Measurements from ENCODE around the gene RYR1. TPM values are rescaled to one million over a fixed set of nuclear protein-coding genes. Genes with fewer than 3 reads are reported as not detected.
"Not testable (repeated sequence)": the region's sequence is repeated elsewhere in the genome, so short reads cannot be mapped to it uniquely, and the experiment has no call there.

RYR1 gene
- total and polyA plus RNA-seq, 2 experiments from 2014 or later = under 0.01 TPM; not detected in 1

- no peaks in the 10 kb centered on the region for H4K20me1 ChIP-seq (ENCODE audit: insufficient read depth)
- DNase-seq = peak; percentile 36
- H3K9me3 ChIP-seq (ENCODE audit: low read depth) = no peaks in the 10 kb centered on the region
- peaks cover 15% of the 10 kb centered on the region for H3K36me3 ChIP-seq (ENCODE audit: low read depth)
- no peaks in the 10 kb centered on the region for H3K9me2 ChIP-seq (ENCODE audit: insufficient read depth)
- H3K9ac ChIP-seq = peak overlapping the region; percentile 94
- TF ChIP-seq EZH2 (IDR thresholded peaks at IDR 0.05; ENCODE audit: insufficient read depth, poor library complexity, severe bottlenecking) (no peak), EZH2phosphoT487 (IDR thresholded peaks at IDR 0.05; ENCODE audit: insufficient read depth, low read depth) (no peak)
- H3K79me2 ChIP-seq (ENCODE audit: insufficient read depth) = peaks cover 33% of the 10 kb centered on the region
- H3K27me3 ChIP-seq (replicated peaks; ENCODE audit: insufficient read depth) = no peaks in the 10 kb centered on the region
- peak overlapping the region; percentile 95 for H2AFZ ChIP-seq
- H3K4me2 ChIP-seq (ENCODE audit: unreplicated experiment) = peak overlapping the region; percentile 100
- peak overlapping the region; percentile 87 for H3K4me3 ChIP-seq
- H3F3A ChIP-seq (ENCODE audit: insufficient read depth) = no peaks in the 10 kb centered on the region
- in situ Hi-C loops (cut with MboI) = no loop called here
- 0 out of 2 replicates have a peak, but pooled peaks cover 8% of the 10 kb centered on the region for H3K4me1 ChIP-seq (ENCODE audit: insufficient read depth)
- peak overlapping the region; percentile 31; the same call in 1 of the 2 replicates for H3K27ac ChIP-seq
- WGBS, 2 experiments (ENCODE audit: low coverage in 1 of 2, low lambda C conversion rate in 2 of 2, missing lambda C conversion rate in 2 of 2) = 11 to 14% methylated on average over 21 of the region's 21 CpGs
Measured at GRCh38 chr19:38619361-38620174, 186.1 kb downstream of the RYR1 start.

GRCh38 chr19:38624822-38625221, 191.3 kb downstream of the RYR1 start:
- TF ChIP-seq EZH2 (IDR thresholded peaks at IDR 0.05; ENCODE audit: insufficient read depth, poor library complexity, severe bottlenecking) = no peak
- H3K36me3 ChIP-seq (ENCODE audit: low read depth) = peaks cover 33% of the 10 kb centered on the region

GRCh38 chr19:38626401-38626800, 192.9 kb downstream of the RYR1 start:
- no peak overlapping the region for H3K4me3 ChIP-seq
- no peaks in the 10 kb centered on the region for H3K9me3 ChIP-seq (ENCODE audit: low read depth)
- H3K27ac ChIP-seq = no peak overlapping the region
- in situ Hi-C loops (cut with MboI) = no loop called here
- H3F3A ChIP-seq (ENCODE audit: insufficient read depth) = no peaks in the 10 kb centered on the region
- H3K36me3 ChIP-seq (ENCODE audit: low read depth) = peaks cover 29% of the 10 kb centered on the region
- no peaks in the 10 kb centered on the region for H3K9me2 ChIP-seq (ENCODE audit: insufficient read depth)
- no peak for DNase-seq
- H3K4me1 ChIP-seq (ENCODE audit: insufficient read depth) = no peaks in the 10 kb centered on the region
- WGBS, 2 experiments (ENCODE audit: low coverage in 1 of 2, low lambda C conversion rate in 2 of 2, missing lambda C conversion rate in 2 of 2) = 89 to 94% methylated on average over 4 of the region's 4 CpGs
- H4K20me1 ChIP-seq (ENCODE audit: insufficient read depth) = no peaks in the 10 kb centered on the region
- peaks cover 14% of the 10 kb centered on the region for H3K79me2 ChIP-seq (ENCODE audit: insufficient read depth)
- no peaks in the 10 kb centered on the region for H3K27me3 ChIP-seq (replicated peaks; ENCODE audit: insufficient read depth)
- no peak overlapping the region for H3K4me2 ChIP-seq (ENCODE audit: unreplicated experiment)
- no peak overlapping the region for H2AFZ ChIP-seq
- TF ChIP-seq EZH2 (IDR thresholded peaks at IDR 0.05; ENCODE audit: insufficient read depth, poor library complexity, severe bottlenecking) = no peak
- no peak for TF ChIP-seq EZH2phosphoT487 (IDR thresholded peaks at IDR 0.05; ENCODE audit: insufficient read depth, low read depth)
- H3K9ac ChIP-seq = no peak overlapping the region

More at GRCh38 chr19:38624822-38625221, 191.3 kb downstream of the RYR1 start:
- Histone ChIP-seq H3K4me3 (no peak overlapping the region), H2AFZ (no peak overlapping the region), H3K9me2 (ENCODE audit: insufficient read depth) (no peaks in the 10 kb centered on the region), H3K27me3 (replicated peaks; ENCODE audit: insufficient read depth) (no peaks in the 10 kb centered on the region), H3K4me1 (ENCODE audit: insufficient read depth) (0 out of 2 replicates have a peak, but pooled peaks cover 5% of the 10 kb centered on the region), H3F3A (ENCODE audit: insufficient read depth) (no peaks in the 10 kb centered on the region), H3K9me3 (ENCODE audit: low read depth) (no peaks in the 10 kb centered on the region), H3K79me2 (ENCODE audit: insufficient read depth) (peaks cover 30% of the 10 kb centered on the region), H3K4me2 (ENCODE audit: unreplicated experiment) (no peak overlapping the region), H3K27ac (no peak overlapping the region), H3K9ac (no peak overlapping the region), H4K20me1 (ENCODE audit: insufficient read depth) (no peaks in the 10 kb centered on the region)
- WGBS, 2 experiments (ENCODE audit: low coverage in 1 of 2, low lambda C conversion rate in 2 of 2, missing lambda C conversion rate in 2 of 2) = 88 to 93% methylated on average over 3 of the region's 3 CpGs
- in situ Hi-C loops (cut with MboI) = no loop called here
- DNase-seq = no peak

GRCh38 chr19:38629568-38629967, 196.1 kb downstream of the RYR1 start:
- in situ Hi-C loops (cut with MboI) = no loop called here
- 83 to 90% methylated on average over 6 of the region's 6 CpGs for WGBS, 2 experiments (ENCODE audit: low coverage in 1 of 2, low lambda C conversion rate in 2 of 2, missing lambda C conversion rate in 2 of 2)
- DNase-seq = no peak

GRCh38 chr19:38631301-38631700, 197.8 kb downstream of the RYR1 start:
- H3K27me3 ChIP-seq (replicated peaks; ENCODE audit: insufficient read depth); H3K4me3 ChIP-seq; H3K4me2 ChIP-seq (ENCODE audit: unreplicated experiment); H2AFZ ChIP-seq; H3F3A ChIP-seq (ENCODE audit: insufficient read depth); DNase-seq; H3K4me1 ChIP-seq (ENCODE audit: insufficient read depth); H3K9me3 ChIP-seq (ENCODE audit: low read depth); H3K9ac ChIP-seq; H3K9me2 ChIP-seq (ENCODE audit: insufficient read depth); H3K27ac ChIP-seq; H4K20me1 ChIP-seq (ENCODE audit: insufficient read depth); H3K79me2 ChIP-seq (ENCODE audit: insufficient read depth): not testable (repeated sequence)
- in situ Hi-C loops (cut with MboI) = loop anchor here (10.0 kb wide), 1 partner anchor 216 kb away; no protein-coding TSS in a partner anchor
- H3K36me3 ChIP-seq (ENCODE audit: low read depth) = peaks cover 10% of the 10 kb centered on the region; the same call in 1 of the 2 replicates
- 91 to 95% methylated on average over 11 of the region's 11 CpGs for whole genome bisulfite sequencing, 2 experiments (ENCODE audit: low coverage in 1 of 2, low lambda C conversion rate in 2 of 2, missing lambda C conversion rate in 2 of 2)

More at GRCh38 chr19:38629568-38629967, 196.1 kb downstream of the RYR1 start:
- no peak overlapping the region for H3K9ac ChIP-seq
- no peaks in the 10 kb centered on the region for H3K9me2 ChIP-seq (ENCODE audit: insufficient read depth)
- H3F3A ChIP-seq (ENCODE audit: insufficient read depth) = 0 out of 2 replicates have a peak, but pooled peaks cover 4% of the 10 kb centered on the region
- H3K27me3 ChIP-seq (replicated peaks; ENCODE audit: insufficient read depth) = no peaks in the 10 kb centered on the region
- H3K9me3 ChIP-seq (ENCODE audit: low read depth) = no peaks in the 10 kb centered on the region
- H3K4me1 ChIP-seq (ENCODE audit: insufficient read depth) = no peaks in the 10 kb centered on the region
- no peak for TF ChIP-seq EZH2 (IDR thresholded peaks at IDR 0.05; ENCODE audit: insufficient read depth, poor library complexity, severe bottlenecking)
- TF ChIP-seq EZH2phosphoT487 (IDR thresholded peaks at IDR 0.05; ENCODE audit: insufficient read depth, low read depth) = no peak
- no peak overlapping the region for H3K4me2 ChIP-seq (ENCODE audit: unreplicated experiment)
- 0 out of 2 replicates have a peak, but pooled peaks cover 5% of the 10 kb centered on the region for H3K79me2 ChIP-seq (ENCODE audit: insufficient read depth)
- no peak overlapping the region for H2AFZ ChIP-seq
- no peak overlapping the region for H3K4me3 ChIP-seq
- H3K36me3 ChIP-seq (ENCODE audit: low read depth) = peaks cover 21% of the 10 kb centered on the region; the same call in 1 of the 2 replicates
- H3K27ac ChIP-seq = no peak overlapping the region
- no peaks in the 10 kb centered on the region for H4K20me1 ChIP-seq (ENCODE audit: insufficient read depth)

- not testable (repeated sequence) for H3F3A ChIP-seq (ENCODE audit: insufficient read depth); H3K27ac ChIP-seq; H3K27me3 ChIP-seq (replicated peaks; ENCODE audit: insufficient read depth); DNase-seq; H3K9me2 ChIP-seq (ENCODE audit: insufficient read depth); H3K79me2 ChIP-seq (ENCODE audit: insufficient read depth); H2AFZ ChIP-seq; H3K4me2 ChIP-seq (ENCODE audit: unreplicated experiment); H3K9ac ChIP-seq; H3K9me3 ChIP-seq (ENCODE audit: low read depth); H4K20me1 ChIP-seq (ENCODE audit: insufficient read depth); H3K4me1 ChIP-seq (ENCODE audit: insufficient read depth); H3K4me3 ChIP-seq
- peaks cover 10% of the 10 kb centered on the region; the same call in 1 of the 2 replicates for H3K36me3 ChIP-seq (ENCODE audit: low read depth)
- 80 to 84% methylated on average over 7 of the region's 7 CpGs for WGBS, 2 experiments (ENCODE audit: low coverage in 1 of 2, low lambda C conversion rate in 2 of 2, missing lambda C conversion rate in 2 of 2)
- in situ Hi-C loops (cut with MboI) = loop anchor here (10.0 kb wide), 1 partner anchor 217 kb away; no protein-coding TSS in a partner anchor
Measured at GRCh38 chr19:38631811-38632475, 198.5 kb downstream of the RYR1 start.

All from GM23248 (cell line).